ENCODE measurements around the gene MTHFD2L. TPM values are rescaled to one million over a fixed set of nuclear protein-coding genes. Genes with fewer than 3 reads are reported as not detected.

The MTHFD2L gene
- total RNA-seq, 1 experiment from 2014 or later, result 8.9 TPM

GRCh38 chr4:74166818-74167217 is 8.9 kb downstream of the MTHFD2L start:
- POLR2A ChIA-PET (ENCODE audit: unreplicated experiment), result interaction anchor here (0.6 kb wide), 1 partner anchor 57 kb away, joined by 5 read pairs; no protein-coding TSS in a partner anchor
- TF ChIP-seq EZH2 (IDR thresholded peaks at IDR 0.05; ENCODE audit: low read depth), result no peak
- TF ChIP-seq, protein P1, sequence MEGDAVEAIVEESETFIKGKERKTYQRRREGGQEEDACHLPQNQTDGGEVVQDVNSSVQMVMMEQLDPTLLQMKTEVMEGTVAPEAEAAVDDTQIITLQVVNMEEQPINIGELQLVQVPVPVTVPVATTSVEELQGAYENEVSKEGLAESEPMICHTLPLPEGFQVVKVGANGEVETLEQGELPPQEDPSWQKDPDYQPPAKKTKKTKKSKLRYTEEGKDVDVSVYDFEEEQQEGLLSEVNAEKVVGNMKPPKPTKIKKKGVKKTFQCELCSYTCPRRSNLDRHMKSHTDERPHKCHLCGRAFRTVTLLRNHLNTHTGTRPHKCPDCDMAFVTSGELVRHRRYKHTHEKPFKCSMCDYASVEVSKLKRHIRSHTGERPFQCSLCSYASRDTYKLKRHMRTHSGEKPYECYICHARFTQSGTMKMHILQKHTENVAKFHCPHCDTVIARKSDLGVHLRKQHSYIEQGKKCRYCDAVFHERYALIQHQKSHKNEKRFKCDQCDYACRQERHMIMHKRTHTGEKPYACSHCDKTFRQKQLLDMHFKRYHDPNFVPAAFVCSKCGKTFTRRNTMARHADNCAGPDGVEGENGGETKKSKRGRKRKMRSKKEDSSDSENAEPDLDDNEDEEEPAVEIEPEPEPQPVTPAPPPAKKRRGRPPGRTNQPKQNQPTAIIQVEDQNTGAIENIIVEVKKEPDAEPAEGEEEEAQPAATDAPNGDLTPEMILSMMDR (conservative IDR thresholded peaks at IDR 0.05), result no peak
- no peaks in the 10 kb centered on the region; the same call in 1 of the 2 replicates for H3F3A ChIP-seq (ENCODE audit: insufficient read depth, low read depth)
- intact Hi-C loops (cut with micrococcal nuclease; ENCODE audit: unreplicated experiment), result no loop called here
- H3K79me2 ChIP-seq (ENCODE audit: low read depth), result peaks cover 3% of the 10 kb centered on the region; the same call in 1 of the 2 replicates
- no peak overlapping the region for H3K4me3 ChIP-seq
- H3K27me3 ChIP-seq (ENCODE audit: insufficient read depth, low read depth), result no peaks in the 10 kb centered on the region
- H2AFZ ChIP-seq, result no peak overlapping the region
- no peaks in the 10 kb centered on the region for H3K9me3 ChIP-seq (ENCODE audit: insufficient read depth, low read depth)
- H3K4me1 ChIP-seq (replicated peaks; ENCODE audit: insufficient read depth), result no peaks in the 10 kb centered on the region
- 0 out of 2 replicates have a peak, but pooled peaks cover under 1% of the 10 kb centered on the region for H3K36me3 ChIP-seq (ENCODE audit: low read depth)
- no peak overlapping the region for H3K27ac ChIP-seq
- H3K9me2 ChIP-seq (ENCODE audit: insufficient read depth), result no peaks in the 10 kb centered on the region
- CTCF ChIA-PET, result no interaction called here
- no TSS peak for BruUV-seq (replicated peaks)
- no peaks in the 10 kb centered on the region for H4K20me1 ChIP-seq (ENCODE audit: insufficient read depth)
- H3K4me2 ChIP-seq, result no peak overlapping the region
- no peak for DNase-seq

- H3K27ac ChIP-seq, result no peak overlapping the region
- H3K4me3 ChIP-seq, result no peak overlapping the region
- BruUV-seq (replicated peaks), result no TSS peak
- H3K27me3 ChIP-seq (ENCODE audit: insufficient read depth, low read depth), result no peaks in the 10 kb centered on the region
- no peaks in the 10 kb centered on the region for H4K20me1 ChIP-seq (ENCODE audit: insufficient read depth)
- intact Hi-C loops (cut with micrococcal nuclease; ENCODE audit: unreplicated experiment), result no loop called here
- no peaks in the 10 kb centered on the region for H3K9me3 ChIP-seq (ENCODE audit: insufficient read depth, low read depth)
- CTCF ChIA-PET, result no interaction called here
- H3K79me2 ChIP-seq (ENCODE audit: low read depth), result no peaks in the 10 kb centered on the region
- H3K9me2 ChIP-seq (ENCODE audit: insufficient read depth), result no peaks in the 10 kb centered on the region
- no peaks in the 10 kb centered on the region for H3K36me3 ChIP-seq (ENCODE audit: low read depth)
- H2AFZ ChIP-seq, result no peak overlapping the region
- DNase-seq, result no peak
- H3K4me1 ChIP-seq (replicated peaks; ENCODE audit: insufficient read depth), result no peaks in the 10 kb centered on the region
- TF ChIP-seq, protein P1 (conservative IDR thresholded peaks at IDR 0.05), result no peak
- TF ChIP-seq EZH2 (IDR thresholded peaks at IDR 0.05; ENCODE audit: low read depth), result no peak
- H3F3A ChIP-seq (ENCODE audit: insufficient read depth, low read depth), result no peaks in the 10 kb centered on the region; the same call in 1 of the 2 replicates
- POLR2A ChIA-PET (ENCODE audit: unreplicated experiment), result interaction anchor here (0.5 kb wide), 1 partner anchor 62 kb away, joined by 3 read pairs; no protein-coding TSS in a partner anchor
- H3K4me2 ChIP-seq, result no peak overlapping the region
These were observed 9.7 kb downstream of the MTHFD2L start for GRCh38 chr4:74167585-74167984.

- H3K4me2 ChIP-seq, result no peak overlapping the region
- TF ChIP-seq EZH2 (IDR thresholded peaks at IDR 0.05; ENCODE audit: low read depth), result no peak
- TF ChIP-seq, protein P1 (conservative IDR thresholded peaks at IDR 0.05), result no peak
- no peaks in the 10 kb centered on the region for H3K9me3 ChIP-seq (ENCODE audit: insufficient read depth, low read depth)
- no peak overlapping the region for H3K4me3 ChIP-seq
- H3K27me3 ChIP-seq (ENCODE audit: insufficient read depth, low read depth), result no peaks in the 10 kb centered on the region
- ChIA-PET POLR2A (ENCODE audit: unreplicated experiment) (no interaction called here), CTCF (no interaction called here)
- H4K20me1 ChIP-seq (ENCODE audit: insufficient read depth), result no peaks in the 10 kb centered on the region
- no peak overlapping the region for H3K27ac ChIP-seq
- H3K36me3 ChIP-seq (ENCODE audit: low read depth), result no peaks in the 10 kb centered on the region
- no peak overlapping the region for H2AFZ ChIP-seq
- no peak for DNase-seq
- no peaks in the 10 kb centered on the region for H3K9me2 ChIP-seq (ENCODE audit: insufficient read depth)
- H3F3A ChIP-seq (ENCODE audit: insufficient read depth, low read depth), result no peaks in the 10 kb centered on the region; the same call in 1 of the 2 replicates
- no peaks in the 10 kb centered on the region for H3K4me1 ChIP-seq (replicated peaks; ENCODE audit: insufficient read depth)
- H3K79me2 ChIP-seq (ENCODE audit: low read depth), result no peaks in the 10 kb centered on the region
- BruUV-seq (replicated peaks), result no TSS peak
- intact Hi-C loops (cut with micrococcal nuclease; ENCODE audit: unreplicated experiment), result no loop called here
These were observed 10.9 kb downstream of the MTHFD2L start for GRCh38 chr4:74168841-74169240.
